Muscle layer of colon (tissue), 2 donors: ENCODE measurements around the gene ACACA.

Experiments used
- H3K27ac ChIP-seq: one replicate; pipeline ENCODE4 v1.7.0; 2013; ENCODE audit warnings: low read depth, mild to moderate bottlenecking, low read length, moderate library complexity
- H3K27me3 ChIP-seq, 2 donors: one replicate each; pipeline ENCODE4 v1.7.0; 2013; ENCODE audit warnings: low read length in 2 of 2, mild to moderate bottlenecking in 2 of 2; ENCODE audit not compliant: insufficient read depth in 2 of 2, control insufficient read depth in 1 of 2
- H3K36me3 ChIP-seq: one replicate; pipeline ENCODE4 v1.7.0; 2013; ENCODE audit warnings: mild to moderate bottlenecking, low read length; ENCODE audit not compliant: insufficient read depth
- H3K4me1 ChIP-seq: one replicate; pipeline ENCODE4 v1.7.0; 2013; ENCODE audit warnings: mild to moderate bottlenecking, low read length; ENCODE audit not compliant: insufficient read depth
- H3K4me3 ChIP-seq, 2 donors: one replicate each; pipeline ENCODE4 v1.7.0; 2013; ENCODE audit warnings: low read length in 2 of 2, low read depth in 1 of 2, mild to moderate bottlenecking in 1 of 2, moderate library complexity in 1 of 2
- H3K9ac ChIP-seq: one replicate; pipeline ENCODE4 v1.7.0; 2013; ENCODE audit warnings: low read length
- H3K9me3 ChIP-seq: one replicate; pipeline ENCODE4 v1.7.0; 2013; ENCODE audit warnings: mild to moderate bottlenecking, low read length
- donor health status: abdominal sarcoma.
- donor health status: Adenocarcinoma of cecum.

The ACACA gene

GRCh38 chr17:37056622-37057021 lies 350.0 kb downstream of the ACACA start:
- Histone ChIP-seq H3K27ac (no peak overlapping the region), H3K4me1 (no peaks in the 10 kb centered on the region), H3K9me3 (no peaks in the 10 kb centered on the region), H3K27me3 (no peaks in the 10 kb centered on the region), H3K4me3 (no peak overlapping the region), H3K36me3 (peaks cover 4% of the 10 kb centered on the region), H3K9ac (no peak overlapping the region)

DNA sequence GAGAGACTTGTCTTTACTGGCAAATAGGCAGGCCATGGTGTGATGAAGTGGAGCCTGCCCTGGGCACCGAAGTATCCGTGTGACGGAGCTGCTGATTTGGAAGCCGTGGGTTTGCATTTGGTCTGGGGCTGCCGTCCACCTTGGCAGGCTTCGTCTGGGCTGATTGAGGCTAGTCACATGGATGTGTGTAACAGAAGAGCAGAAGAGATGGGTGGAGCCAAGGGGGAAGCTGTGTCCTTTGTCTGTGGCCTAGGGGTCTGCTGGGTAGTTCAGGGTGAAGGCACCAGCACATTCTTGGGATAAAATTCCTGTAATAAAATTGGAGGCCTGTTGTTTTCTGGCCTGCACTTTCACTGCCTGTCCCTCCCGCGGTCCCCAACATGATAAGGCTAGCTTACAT lies 351.7 kb downstream of the ACACA start:
- Histone ChIP-seq H3K27me3 (no peaks in the 10 kb centered on the region), H3K27ac (no peak overlapping the region), H3K36me3 (peaks cover 11% of the 10 kb centered on the region), H3K9me3 (no peaks in the 10 kb centered on the region), H3K4me1 (no peaks in the 10 kb centered on the region), H3K9ac (no peak overlapping the region), H3K4me3 (no peak overlapping the region)

DNA sequence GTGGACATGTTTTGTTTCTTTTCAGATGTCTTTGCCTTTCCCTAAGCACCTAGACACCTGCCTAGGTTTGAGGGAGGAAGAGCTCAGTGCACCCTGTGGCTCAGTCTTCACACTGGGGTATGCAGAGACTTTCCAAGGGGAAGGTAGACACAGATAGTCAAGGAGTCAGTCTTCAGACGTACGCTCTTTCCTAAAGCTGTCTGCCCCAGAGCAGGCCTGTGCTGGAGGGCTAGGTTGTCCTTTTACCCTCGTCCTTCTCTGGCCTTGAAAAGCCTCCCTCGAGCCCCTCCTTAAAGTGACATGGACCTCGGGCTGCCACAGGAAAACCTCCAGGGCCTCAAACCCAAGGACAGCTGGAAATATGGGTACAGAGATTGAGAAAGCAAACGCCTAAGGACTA lies 354.2 kb downstream of the ACACA start:
- no peak overlapping the region for H3K27ac ChIP-seq
- H3K4me3 ChIP-seq = no peak overlapping the region
- H3K4me1 ChIP-seq = peaks cover 2% of the 10 kb centered on the region
- peaks cover 11% of the 10 kb centered on the region for H3K36me3 ChIP-seq
- H3K9me3 ChIP-seq = no peaks in the 10 kb centered on the region
- H3K9ac ChIP-seq = no peak overlapping the region
- no peaks in the 10 kb centered on the region for H3K27me3 ChIP-seq

- Histone ChIP-seq H3K4me3 (no peak overlapping the region), H3K9ac (no peak overlapping the region), H3K27ac (no peak overlapping the region), H3K9me3 (no peaks in the 10 kb centered on the region), H3K27me3 (no peaks in the 10 kb centered on the region), H3K36me3 (peaks cover 8% of the 10 kb centered on the region), H3K4me1 (peaks cover 3% of the 10 kb centered on the region)
Measured at GRCh38 chr17:37051833-37052232, 354.8 kb downstream of the ACACA start.

DNA sequence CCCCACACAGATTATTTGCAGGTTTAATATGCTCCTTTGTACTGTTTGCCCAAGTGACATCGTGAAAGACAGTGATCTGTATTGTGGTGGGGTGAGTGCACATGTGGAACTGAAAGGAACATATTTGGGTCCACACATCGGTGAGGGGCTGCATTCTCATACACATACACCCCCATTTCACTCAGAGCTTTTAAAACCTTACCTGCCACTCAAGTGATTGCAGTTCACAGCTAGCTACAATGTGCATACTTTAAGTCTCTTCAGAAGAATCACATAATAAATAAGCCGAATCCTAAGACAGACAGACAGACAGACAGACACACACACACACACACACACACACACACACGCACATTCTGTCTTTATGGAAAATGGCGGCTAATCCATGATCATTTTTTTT lies 355.3 kb downstream of the ACACA start:
- Histone ChIP-seq H3K4me1 (peaks cover 3% of the 10 kb centered on the region), H3K9me3 (no peaks in the 10 kb centered on the region), H3K36me3 (peaks cover 7% of the 10 kb centered on the region), H3K9ac (no peak overlapping the region), H3K27ac (no peak overlapping the region), H3K27me3 (no peaks in the 10 kb centered on the region), H3K4me3 (no peak overlapping the region)

DNA sequence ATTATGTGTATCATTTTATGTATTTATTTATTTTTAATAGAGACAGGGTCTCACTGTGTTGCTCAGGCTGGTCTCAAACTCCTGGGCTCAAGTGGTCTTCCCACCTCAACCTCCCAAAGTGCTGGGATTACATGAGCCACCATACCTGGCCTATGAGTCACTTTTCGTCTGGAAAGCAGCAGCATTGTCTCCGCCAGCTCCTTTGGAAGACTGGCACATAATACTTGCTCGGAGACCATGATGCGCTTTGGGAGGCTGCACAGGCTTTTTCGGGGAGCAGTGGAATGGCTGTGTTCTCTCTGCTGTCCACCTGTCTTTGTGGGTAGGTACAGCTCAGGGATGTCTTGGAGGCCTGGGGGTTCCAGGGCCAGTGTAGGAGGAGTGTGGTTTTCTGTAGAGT lies 355.7 kb downstream of the ACACA start:
- no peak overlapping the region for H3K27ac ChIP-seq
- H3K4me1 ChIP-seq = peaks cover 3% of the 10 kb centered on the region
- peaks cover 7% of the 10 kb centered on the region for H3K36me3 ChIP-seq
- no peak overlapping the region for H3K9ac ChIP-seq
- H3K4me3 ChIP-seq = no peak overlapping the region
- H3K9me3 ChIP-seq = no peaks in the 10 kb centered on the region
- H3K27me3 ChIP-seq = no peaks in the 10 kb centered on the region

GRCh38 chr17:37048811-37049210 lies 357.8 kb downstream of the ACACA start:
- no peaks in the 10 kb centered on the region for H3K27me3 ChIP-seq
- H3K9me3 ChIP-seq = no peaks in the 10 kb centered on the region
- no peak overlapping the region for H3K27ac ChIP-seq
- H3K36me3 ChIP-seq = peaks cover 15% of the 10 kb centered on the region
- no peak overlapping the region for H3K9ac ChIP-seq
- no peak overlapping the region for H3K4me3 ChIP-seq
- peaks cover 3% of the 10 kb centered on the region for H3K4me1 ChIP-seq

DNA sequence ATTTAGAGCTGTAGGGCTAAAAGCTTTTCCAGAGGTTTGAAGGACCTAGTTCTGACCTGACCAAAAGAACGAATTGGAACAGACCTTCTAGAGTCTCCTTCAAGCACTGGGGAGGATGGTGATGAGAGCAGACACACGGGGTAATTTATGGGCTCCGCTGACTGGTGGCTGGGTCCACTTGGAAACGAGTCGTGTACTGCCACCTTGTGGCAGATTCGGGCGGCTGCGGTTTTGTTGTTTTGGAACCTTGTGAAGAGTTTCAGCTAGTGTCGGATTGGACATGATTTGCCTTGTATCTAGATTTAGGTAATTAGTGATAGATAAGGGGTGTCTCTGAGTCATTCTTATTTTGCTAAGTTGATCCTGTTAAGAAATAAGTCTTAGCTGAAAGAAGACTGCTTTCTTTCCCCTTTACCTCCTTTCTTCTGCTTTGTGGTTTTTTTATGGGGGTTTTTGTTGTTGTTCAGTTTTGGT lies 359.0 kb downstream of the ACACA start:
- H3K9ac ChIP-seq = no peak overlapping the region
- H3K4me3 ChIP-seq = no peak overlapping the region
- H3K27ac ChIP-seq = no peak overlapping the region
- no peaks in the 10 kb centered on the region for H3K27me3 ChIP-seq
- H3K36me3 ChIP-seq = peaks cover 15% of the 10 kb centered on the region
- peaks cover 3% of the 10 kb centered on the region for H3K4me1 ChIP-seq
- no peaks in the 10 kb centered on the region for H3K9me3 ChIP-seq

GRCh38 chr17:37045351-37045922 lies 361.2 kb downstream of the ACACA start:
- no peak overlapping the region for H3K9ac ChIP-seq
- no peak overlapping the region for H3K4me3 ChIP-seq
- peaks cover 3% of the 10 kb centered on the region for H3K4me1 ChIP-seq
- H3K27ac ChIP-seq = no peak overlapping the region
- H3K36me3 ChIP-seq = peaks cover 8% of the 10 kb centered on the region
- H3K27me3 ChIP-seq = no peaks in the 10 kb centered on the region
- no peaks in the 10 kb centered on the region for H3K9me3 ChIP-seq

DNA sequence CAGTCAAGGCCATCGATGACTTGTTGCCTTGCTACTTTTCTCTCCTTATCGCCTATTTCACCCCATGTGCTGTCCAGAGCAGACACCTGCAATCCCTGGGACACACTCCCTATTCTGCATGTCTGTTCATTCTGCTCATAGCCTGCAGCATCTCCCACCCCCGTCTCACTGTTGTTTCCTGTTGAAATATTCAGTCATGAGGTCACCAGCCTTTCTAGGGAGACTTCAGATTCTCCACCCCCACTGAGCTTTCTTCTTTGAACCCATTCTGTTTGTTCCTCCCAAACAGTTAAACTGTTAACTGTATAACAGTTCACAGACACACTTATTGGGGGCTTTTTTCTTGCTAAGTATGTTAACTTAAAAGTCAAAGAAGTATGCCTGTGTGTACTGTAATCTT lies 363.4 kb downstream of the ACACA start:
- Histone ChIP-seq H3K9ac (no peak overlapping the region), H3K36me3 (peaks cover 8% of the 10 kb centered on the region), H3K27me3 (no peaks in the 10 kb centered on the region), H3K4me1 (peaks cover 3% of the 10 kb centered on the region), H3K9me3 (no peaks in the 10 kb centered on the region), H3K4me3 (no peak overlapping the region), H3K27ac (no peak overlapping the region)

DNA sequence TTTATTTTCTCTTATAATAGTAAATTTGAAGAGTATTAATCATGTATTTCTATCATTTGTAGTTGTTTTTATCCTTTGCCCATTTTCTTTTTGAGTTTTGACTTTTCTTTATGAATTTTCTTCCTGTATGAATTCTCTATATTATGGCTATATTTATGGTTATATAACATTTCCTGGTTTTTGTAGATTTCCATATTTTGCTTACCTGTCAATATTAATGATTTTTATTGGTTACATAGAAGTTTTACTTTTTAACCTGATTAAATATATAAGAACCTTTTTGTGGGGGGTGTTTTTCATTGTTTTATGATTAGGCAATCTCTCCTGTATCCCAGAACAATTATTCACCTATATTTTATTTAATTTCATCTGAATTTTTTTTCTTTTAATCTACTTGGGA lies 364.7 kb downstream of the ACACA start:
- Histone ChIP-seq H3K9ac (no peak overlapping the region), H3K27ac (no peak overlapping the region), H3K4me3 (no peak overlapping the region), H3K27me3 (no peaks in the 10 kb centered on the region), H3K4me1 (no peaks in the 10 kb centered on the region), H3K36me3 (peaks cover 8% of the 10 kb centered on the region), H3K9me3 (no peaks in the 10 kb centered on the region)

DNA sequence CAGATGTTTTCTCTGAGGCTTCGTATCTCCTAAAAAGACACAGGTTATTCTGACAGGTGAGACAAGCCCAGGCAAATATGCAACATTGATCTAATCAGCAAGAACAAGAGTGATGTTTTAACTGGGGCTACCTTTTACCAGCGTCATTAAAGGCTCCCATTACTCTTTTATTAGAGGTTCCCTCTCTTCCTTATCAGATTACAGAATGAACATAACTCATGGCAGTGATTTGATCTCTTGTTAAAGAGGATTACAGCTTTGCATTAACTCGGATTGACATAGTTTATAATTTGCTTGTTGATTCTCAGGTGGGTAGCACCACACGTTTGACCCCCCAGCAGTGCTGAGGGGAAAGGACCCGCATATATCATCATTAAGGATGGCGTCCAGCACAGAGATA lies 367.4 kb downstream of the ACACA start:
- H3K27me3 ChIP-seq = no peaks in the 10 kb centered on the region
- no peaks in the 10 kb centered on the region for H3K36me3 ChIP-seq
- H3K27ac ChIP-seq = no peak overlapping the region
- no peaks in the 10 kb centered on the region for H3K4me1 ChIP-seq
- H3K4me3 ChIP-seq = no peak overlapping the region
- no peak overlapping the region for H3K9ac ChIP-seq
- no peaks in the 10 kb centered on the region for H3K9me3 ChIP-seq
